ENCODE measurements around the gene LHX4. TPM values are rescaled to one million over a fixed set of nuclear protein-coding genes. Genes with fewer than 3 reads are reported as not detected.
A peak's percentile ranks its signal among the peaks of the same experiment; 100 is the strongest.

Gene LHX4
- total and polyA plus RNA-seq, 2 of the 8 experiments (the other 6 are each of a cell fraction or from before 2014, with no cell fraction given): 0.85 to 4.9 TPM

DNA sequence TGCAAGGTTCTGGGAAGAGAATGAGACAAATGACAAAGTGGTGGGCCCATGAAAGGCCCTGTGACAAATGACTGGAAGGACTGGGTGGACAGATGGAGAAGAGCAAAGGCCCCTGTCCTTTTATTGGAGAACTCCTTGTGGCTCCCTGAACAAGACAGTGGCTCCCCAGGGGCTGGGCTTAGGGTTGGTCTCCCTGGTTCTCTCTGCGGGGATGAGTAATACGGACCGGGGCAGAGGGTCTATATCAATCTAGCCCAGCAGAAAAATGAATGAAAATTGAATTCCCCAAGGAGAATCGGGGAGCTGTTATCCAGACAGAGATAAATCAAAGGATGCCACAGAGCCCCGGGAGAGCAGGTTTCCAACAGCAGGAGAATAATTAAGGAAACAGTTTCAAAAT is 5.2 kb upstream of the LHX4 start:
- Histone ChIP-seq H3K36me3 (ENCODE audit: control insufficient read depth in 2 of 4, insufficient read depth in 4 of 4, low read length in 3 of 4) (no peaks in the 10 kb centered on the region; a peak in 1 of 8 replicates), H4K91ac (replicated peaks; ENCODE audit: insufficient read length, low read length) (no peak overlapping the region), H3K9ac (replicated peaks in 1 of 4; ENCODE audit: extremely low read depth in 1 of 4, low read depth in 3 of 4, low read length in 3 of 4) (no peak overlapping the region), H2BK5ac (ENCODE audit: low read depth, low read length) (no peak overlapping the region), H3K23me2 (ENCODE audit: low read depth, low read length) (peaks cover 10% of the 10 kb centered on the region; the same call in 1 of the 2 replicates), H3K27me3 (replicated peaks in 1 of 4; ENCODE audit: control insufficient read depth in 3 of 4, extremely low read depth in 1 of 4, insufficient read depth in 3 of 4, low read length in 3 of 4) (peaks cover 10 to 31% (median 23%) of the 10 kb centered on the region in 4 experiments), H2BK120ac (replicated peaks; ENCODE audit: low read depth, low read length) (no peak overlapping the region), H3K79me2 (ENCODE audit: control insufficient read depth in 1 of 2, insufficient read depth in 2 of 2, low read length in 2 of 2) (no peaks in the 10 kb centered on the region), H4K8ac (ENCODE audit: extremely low read depth, insufficient read depth, low read length) (no peak overlapping the region), H3K4me2 (ENCODE audit: insufficient read depth in 1 of 2, low read depth in 2 of 2, low read length in 2 of 2) (no peak overlapping the region), H3K23ac (ENCODE audit: insufficient read length) (no peak overlapping the region), H4K5ac (ENCODE audit: insufficient read length, low read depth, low read length) (no peak overlapping the region), H3K9me3 (ENCODE audit: insufficient read depth in 2 of 2, low read depth in 1 of 2, low read length in 1 of 2) (peaks cover 0 to 4% of the 10 kb centered on the region in 2 experiments; a peak in 1 of 4 replicates), H3K14ac (ENCODE audit: insufficient read length) (no peak overlapping the region), H3K18ac (ENCODE audit: extremely low read depth, low read length) (no peak overlapping the region), H3K27ac (ENCODE audit: low read depth, low read length) (no peak overlapping the region), H3K56ac (replicated peaks; ENCODE audit: insufficient read length, low read depth, low read length) (no peak overlapping the region), H2AFZ (ENCODE audit: low read length) (no peak overlapping the region), H2BK20ac (ENCODE audit: low read length) (no peak overlapping the region), H2BK15ac (ENCODE audit: low read length) (peak overlapping the region; percentile 67; the same call in 1 of the 2 replicates), H2BK12ac (ENCODE audit: low read depth, low read length) (no peak overlapping the region), H3K4me1 (replicated peaks in 1 of 4; ENCODE audit: control insufficient read depth in 3 of 4, insufficient read depth in 4 of 4, low read length in 3 of 4) (peaks cover 0 to 4% (median 2%) of the 10 kb centered on the region in 4 experiments; a peak in 2 of 7 replicates), H3K79me1 (ENCODE audit: low read depth, low read length) (peaks cover 2% of the 10 kb centered on the region; the same call in 1 of the 2 replicates), H3K4me3 (ENCODE audit: extremely low read depth in 1 of 4, insufficient read depth in 2 of 4, low read depth in 3 of 4, low read length in 4 of 4) (no peak overlapping the region), H3K4ac (replicated peaks; ENCODE audit: insufficient read length, low read depth, low read length) (no peak overlapping the region), H4K20me1 (replicated peaks in 1 of 2; ENCODE audit: control insufficient read depth in 1 of 2, insufficient read depth in 2 of 2, low read length in 2 of 2) (peaks cover 0 to 2% of the 10 kb centered on the region in 2 experiments), H2AK5ac (ENCODE audit: low read depth, low read length) (no peak overlapping the region)
- FAIRE-seq (no peak), DNase-seq (ENCODE audit: low read depth in 1 of 2, low spot score in 2 of 2) (no peak)
- ChIA-PET POLR2A (ENCODE audit: partially characterized antibody) (interaction anchor here (0.7 to 6.0 kb wide), 3 partner anchors 11 to 17 kb away, joined by 3 to 26 read pairs (median 17); no protein-coding TSS in a partner anchor), CTCF (ENCODE audit: partially characterized antibody) (interaction anchor here (1.0 to 12.4 kb wide), 10 partner anchors 8 to 716 kb away, joined by 3 to 149 read pairs (median 5); no protein-coding TSS in a partner anchor)
- WGBS, 2 experiments (ENCODE audit: extremely low coverage in 1 of 2, insufficient coverage in 1 of 2, insufficient read length in 1 of 2, insufficient replicate concordance in 2 of 2, low coverage in 1 of 2, low lambda C conversion rate in 2 of 2, missing lambda C conversion rate in 1 of 2): 84% methylated on average over 5 of the region's 5 CpGs; no CpG with 5 or more reads in 1 of the 2 experiments
- TF ChIP-seq SRF (IDR thresholded peaks at IDR 0.05; ENCODE audit: low read depth, low read length) (no peak), TAF1 (IDR thresholded peaks at IDR 0.05; ENCODE audit: low read depth, low read length) (no peak), HDAC6 (IDR thresholded peaks at IDR 0.05; ENCODE audit: low read depth, low read length) (no peak)

Data from H1 (cell line).